Muscle layer of duodenum (tissue), 2 donors: Measurements from ENCODE around the gene EXOC4.

Experiments
- H3K27ac ChIP-seq: one replicate; pipeline ENCODE4 v1.7.0; 2013; ENCODE audit warnings: mild to moderate bottlenecking, low read length
- H3K27me3 ChIP-seq: one replicate; pipeline ENCODE4 v1.7.0; 2013; ENCODE audit warnings: low read depth, mild to moderate bottlenecking, control low read depth, low read length
- H3K36me3 ChIP-seq, 2 donors: one replicate each; pipeline ENCODE4 v1.7.0; 2013; ENCODE audit warnings: low read length in 2 of 2, control low read depth in 1 of 2, mild to moderate bottlenecking in 1 of 2; ENCODE audit not compliant: insufficient read depth in 2 of 2, control insufficient read depth in 1 of 2
- H3K4me1 ChIP-seq, 2 donors: one replicate each; pipeline ENCODE4 v1.7.0; 2013; ENCODE audit warnings: low read length in 2 of 2, mild to moderate bottlenecking in 2 of 2, control low read depth in 1 of 2, moderate library complexity in 1 of 2; ENCODE audit not compliant: insufficient read depth in 2 of 2, control insufficient read depth in 1 of 2
- H3K4me3 ChIP-seq, 2 donors: one replicate each; pipeline ENCODE4 v1.7.0; 2013; ENCODE audit warnings: low read length in 2 of 2, low read depth in 1 of 2, mild to moderate bottlenecking in 1 of 2
- H3K9me3 ChIP-seq, 2 donors: one replicate each; pipeline ENCODE4 v1.7.0; 2013; ENCODE audit warnings: low read length in 2 of 2, control low read depth in 1 of 2, mild to moderate bottlenecking in 1 of 2; ENCODE audit not compliant: control insufficient read depth in 1 of 2
- donor health status: healthy.

The EXOC4 gene

DNA sequence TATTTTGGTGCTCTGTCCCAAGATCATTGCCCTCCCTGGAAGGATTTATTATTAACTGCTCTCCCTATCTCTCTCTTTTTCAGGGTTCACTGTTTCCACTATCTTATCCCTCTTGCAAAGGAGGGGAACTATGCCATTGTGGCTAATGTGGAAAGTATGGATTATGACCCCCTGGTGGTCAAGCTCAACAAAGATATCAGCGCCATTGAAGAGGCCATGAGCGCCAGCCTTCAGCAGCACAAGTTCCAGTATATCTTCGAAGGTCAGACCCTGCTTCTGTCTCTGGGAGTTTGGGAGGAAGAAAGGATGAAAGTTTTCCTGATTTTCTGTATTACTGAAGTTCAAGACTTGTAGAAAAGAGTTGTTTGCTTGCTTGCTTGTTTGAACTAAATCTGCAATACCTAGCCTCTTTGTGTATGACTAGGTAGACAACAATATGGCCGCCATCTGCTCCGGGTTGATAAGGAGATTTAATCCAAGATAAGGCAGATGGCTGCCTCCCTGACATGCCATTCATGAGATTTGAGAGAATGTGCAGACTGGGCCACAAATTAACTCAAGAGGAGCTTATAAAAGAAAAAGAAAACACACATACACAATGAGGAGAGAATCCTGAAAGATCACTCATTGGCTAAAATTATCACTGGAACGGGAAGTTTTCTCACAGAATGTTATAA lies 752.1 kb downstream of the EXOC4 start:
- H3K27me3 ChIP-seq: no peaks in the 10 kb centered on the region
- H3K9me3 ChIP-seq: no peaks in the 10 kb centered on the region
- no peak overlapping the region for H3K4me3 ChIP-seq
- no peaks in the 10 kb centered on the region for H3K4me1 ChIP-seq
- H3K36me3 ChIP-seq: peaks cover 0 to 3% of the 10 kb centered on the region in 2 donors
- no peak overlapping the region for H3K27ac ChIP-seq

- no peaks in the 10 kb centered on the region for H3K27me3 ChIP-seq
- H3K36me3 ChIP-seq: peaks cover 0 to 3% of the 10 kb centered on the region in 2 donors
- no peak overlapping the region for H3K4me3 ChIP-seq
- no peaks in the 10 kb centered on the region for H3K9me3 ChIP-seq
- no peak overlapping the region for H3K27ac ChIP-seq
- H3K4me1 ChIP-seq: no peaks in the 10 kb centered on the region
These were observed 756.6 kb downstream of the EXOC4 start for GRCh38 chr7:134009314-134010110.

DNA sequence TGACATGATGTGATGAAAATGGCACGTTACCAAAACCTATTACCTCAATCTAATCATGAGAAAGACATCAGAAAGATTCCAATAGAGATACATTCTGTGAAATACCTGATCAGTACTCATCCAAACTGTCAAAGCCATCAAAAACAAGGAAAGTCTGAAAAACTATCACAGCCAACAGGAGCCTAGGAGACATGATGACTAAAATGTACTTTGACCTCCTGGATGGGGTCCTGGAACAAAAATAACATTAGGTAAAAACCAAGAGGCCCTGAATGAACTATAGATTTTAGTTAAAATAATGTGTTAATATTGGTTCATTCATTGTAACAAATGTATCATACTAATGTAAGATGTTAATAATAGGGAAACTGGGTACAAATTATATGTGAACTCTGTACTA lies 760.4 kb downstream of the EXOC4 start:
- Histone ChIP-seq H3K4me1 (no peaks in the 10 kb centered on the region), H3K27me3 (no peaks in the 10 kb centered on the region), H3K4me3 (no peak overlapping the region)

DNA sequence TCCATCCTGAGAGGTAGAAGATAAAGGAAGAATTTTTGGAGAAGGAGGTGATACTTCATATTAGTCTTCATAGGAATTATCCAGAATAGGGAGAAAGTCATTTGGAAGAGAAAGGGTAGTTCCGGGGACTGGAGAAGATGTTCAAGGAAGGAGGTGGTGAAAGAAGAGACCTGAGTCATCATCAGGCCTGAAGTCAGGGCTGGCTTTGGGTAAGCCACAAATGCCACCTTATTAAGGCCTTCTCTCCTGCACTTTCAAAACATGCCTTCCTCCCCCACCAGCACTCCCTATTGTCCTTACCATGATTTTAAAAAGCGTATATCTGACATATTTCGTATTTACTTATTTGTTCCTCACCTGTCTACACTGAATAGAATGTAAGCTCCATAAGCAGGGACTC lies 762.1 kb downstream of the EXOC4 start:
- H3K27ac ChIP-seq: no peak overlapping the region
- no peaks in the 10 kb centered on the region for H3K4me1 ChIP-seq
- no peaks in the 10 kb centered on the region for H3K27me3 ChIP-seq
- no peaks in the 10 kb centered on the region for H3K9me3 ChIP-seq
- H3K36me3 ChIP-seq: no peaks in the 10 kb centered on the region
- H3K4me3 ChIP-seq: no peak overlapping the region

More for the DNA sequence above, 760.4 kb downstream of the EXOC4 start:
- H3K27ac ChIP-seq: no peak overlapping the region
- H3K9me3 ChIP-seq: no peaks in the 10 kb centered on the region
- no peaks in the 10 kb centered on the region for H3K36me3 ChIP-seq

DNA sequence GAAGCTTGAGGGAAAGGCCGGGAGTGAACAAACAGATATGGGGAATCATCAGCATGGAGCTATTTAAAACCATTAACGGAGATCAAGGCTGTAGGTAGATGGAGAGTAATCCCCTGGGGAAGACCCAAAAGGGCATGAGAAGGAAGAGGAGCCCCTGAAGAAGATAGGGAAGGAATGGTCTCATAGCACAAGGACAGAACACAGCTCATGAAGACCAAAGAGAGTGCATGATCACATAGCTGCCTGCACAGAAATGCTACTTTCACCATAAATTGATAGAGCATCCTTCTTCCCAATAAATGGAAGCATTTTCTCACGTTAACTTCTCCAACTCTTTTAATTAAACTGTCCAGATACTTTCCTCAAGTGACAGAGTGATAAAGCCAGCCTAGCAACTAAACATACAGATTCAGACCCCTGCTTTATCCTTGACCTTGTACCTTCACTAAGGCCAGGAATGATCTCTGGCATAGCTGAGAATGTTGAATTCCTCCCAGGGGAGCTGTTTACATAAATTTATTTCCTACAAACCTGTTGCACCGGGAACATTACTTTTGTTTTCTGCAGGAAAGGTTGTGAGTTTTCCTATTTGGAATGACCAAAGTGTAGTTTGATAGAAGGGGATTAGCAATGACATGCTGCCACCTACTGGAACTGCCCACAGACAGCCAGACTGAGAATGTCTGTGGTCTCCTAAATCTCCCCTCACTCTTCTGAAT lies 763.5 kb downstream of the EXOC4 start:
- Histone ChIP-seq H3K27ac (no peak overlapping the region), H3K4me1 (no peaks in the 10 kb centered on the region), H3K27me3 (no peaks in the 10 kb centered on the region), H3K36me3 (no peaks in the 10 kb centered on the region), H3K9me3 (no peaks in the 10 kb centered on the region), H3K4me3 (no peak overlapping the region)

DNA sequence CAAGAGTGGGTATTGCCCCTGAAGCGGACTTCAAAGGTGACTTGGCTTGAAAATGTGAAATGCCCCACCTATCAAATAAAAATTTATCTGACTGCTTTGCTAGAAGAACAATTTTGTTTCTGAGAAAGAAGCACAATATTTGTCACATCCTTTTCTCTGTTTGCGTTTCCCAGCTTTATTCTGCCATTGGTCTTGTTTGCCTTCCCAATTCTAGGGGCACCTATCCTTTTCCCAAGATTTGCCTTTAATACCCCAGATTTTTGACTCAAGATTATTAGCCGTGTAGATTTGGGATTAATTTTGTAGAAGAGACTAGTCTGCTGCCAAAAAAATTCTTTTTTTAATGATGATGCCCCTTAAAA lies 764.0 kb downstream of the EXOC4 start:
- Histone ChIP-seq H3K4me1 (no peaks in the 10 kb centered on the region), H3K27ac (no peak overlapping the region), H3K36me3 (no peaks in the 10 kb centered on the region), H3K9me3 (no peaks in the 10 kb centered on the region), H3K4me3 (no peak overlapping the region), H3K27me3 (no peaks in the 10 kb centered on the region)

DNA sequence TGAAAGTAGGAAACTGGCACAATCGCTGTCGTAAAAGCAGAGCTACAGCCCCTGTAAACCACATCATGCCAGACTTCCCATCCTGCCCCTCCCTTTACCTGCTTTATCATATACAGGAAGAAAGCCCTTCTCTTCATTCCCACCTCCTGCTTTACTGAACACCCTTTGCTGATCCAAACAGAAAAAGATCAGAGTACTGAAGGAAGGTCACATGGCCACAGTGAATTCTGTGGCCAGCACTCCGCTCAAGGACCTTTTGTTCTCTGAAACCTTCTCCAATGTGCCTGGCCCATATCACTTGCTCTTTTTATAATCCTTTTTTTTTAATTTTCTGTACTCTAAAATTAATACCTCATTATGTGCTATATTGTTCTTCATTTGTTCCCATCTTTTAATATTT lies 765.4 kb downstream of the EXOC4 start:
- Histone ChIP-seq H3K9me3 (no peaks in the 10 kb centered on the region), H3K27ac (no peak overlapping the region), H3K4me1 (peaks cover 0 to 6% of the 10 kb centered on the region in 2 donors), H3K27me3 (no peaks in the 10 kb centered on the region), H3K36me3 (no peaks in the 10 kb centered on the region), H3K4me3 (no peak overlapping the region)

DNA sequence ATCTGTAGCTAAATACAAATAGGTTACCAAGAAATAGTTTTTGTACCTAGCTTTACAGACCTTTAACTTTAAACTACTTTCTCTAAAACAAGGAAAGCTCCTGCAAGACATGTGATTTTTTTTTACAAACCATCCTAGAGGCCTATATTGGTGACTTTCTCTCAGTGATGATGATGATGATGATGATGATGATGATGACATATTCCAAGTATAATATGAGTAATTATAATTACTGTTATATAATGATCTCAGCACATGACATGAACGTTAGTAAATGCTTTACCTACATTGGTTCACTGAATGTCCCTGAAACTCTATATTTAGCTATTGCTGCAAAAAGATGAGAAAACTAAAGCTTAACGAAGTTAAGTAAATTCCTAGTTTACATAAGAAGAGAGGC lies 766.4 kb downstream of the EXOC4 start:
- Histone ChIP-seq H3K27me3 (no peaks in the 10 kb centered on the region), H3K27ac (no peak overlapping the region), H3K4me1 (peaks cover 0 to 6% of the 10 kb centered on the region in 2 donors), H3K4me3 (no peak overlapping the region), H3K36me3 (no peaks in the 10 kb centered on the region), H3K9me3 (no peaks in the 10 kb centered on the region)

DNA sequence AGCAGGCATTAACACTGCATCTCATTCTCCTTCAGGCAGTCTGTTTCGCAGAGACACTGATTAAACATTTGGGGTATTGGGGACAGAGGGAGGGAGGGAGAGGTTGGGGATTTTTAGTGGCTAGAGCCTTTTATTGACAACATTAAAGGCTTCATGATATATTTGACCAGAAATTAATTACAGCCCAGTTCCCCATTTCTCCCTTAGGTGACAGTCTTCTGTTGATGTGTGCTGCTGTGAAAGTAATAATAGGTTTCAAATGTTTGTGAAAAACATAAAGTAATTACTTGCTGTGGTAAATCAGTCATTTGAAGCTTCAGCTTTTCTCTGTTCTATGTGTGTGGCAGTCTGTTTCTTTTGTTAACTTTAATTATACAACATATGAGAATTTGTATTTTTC lies 769.0 kb downstream of the EXOC4 start:
- Histone ChIP-seq H3K27me3 (no peaks in the 10 kb centered on the region), H3K36me3 (no peaks in the 10 kb centered on the region), H3K9me3 (no peaks in the 10 kb centered on the region), H3K4me1 (peaks cover 0 to 6% of the 10 kb centered on the region in 2 donors), H3K27ac (no peak overlapping the region), H3K4me3 (no peak overlapping the region)

DNA sequence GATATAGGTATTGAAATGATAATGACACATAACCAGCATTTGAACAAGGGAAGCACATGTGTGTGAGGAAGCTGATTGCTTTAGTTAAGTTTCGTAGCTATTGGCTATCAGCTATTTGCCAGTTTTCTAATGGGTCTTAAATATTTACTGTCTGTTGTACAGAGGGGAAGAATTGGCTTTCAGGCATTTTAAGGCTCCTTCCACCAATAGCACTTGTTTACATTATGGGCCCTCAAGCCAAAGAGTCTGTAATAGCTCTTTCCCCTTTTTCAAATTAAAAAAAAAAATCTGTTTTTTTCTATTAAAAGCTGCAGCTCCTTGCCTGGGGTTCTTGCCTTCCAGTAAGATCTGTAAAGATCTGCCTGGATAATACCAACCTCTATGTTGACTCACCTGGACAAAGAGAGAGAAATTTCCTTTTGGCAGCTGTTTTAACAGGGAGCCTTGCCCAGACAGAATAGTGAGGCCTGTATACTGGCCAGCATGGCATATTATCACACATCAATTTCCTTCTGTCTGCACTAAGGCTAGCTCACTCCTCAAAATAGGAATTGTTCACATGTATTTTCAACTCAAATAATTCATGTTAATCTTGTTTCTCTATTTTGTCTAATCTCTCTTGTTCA lies 769.5 kb downstream of the EXOC4 start:
- no peaks in the 10 kb centered on the region for H3K36me3 ChIP-seq
- no peaks in the 10 kb centered on the region for H3K9me3 ChIP-seq
- peaks cover 0 to 6% of the 10 kb centered on the region in 2 donors for H3K4me1 ChIP-seq
- no peak overlapping the region for H3K4me3 ChIP-seq
- H3K27me3 ChIP-seq: no peaks in the 10 kb centered on the region
- H3K27ac ChIP-seq: no peak overlapping the region

DNA sequence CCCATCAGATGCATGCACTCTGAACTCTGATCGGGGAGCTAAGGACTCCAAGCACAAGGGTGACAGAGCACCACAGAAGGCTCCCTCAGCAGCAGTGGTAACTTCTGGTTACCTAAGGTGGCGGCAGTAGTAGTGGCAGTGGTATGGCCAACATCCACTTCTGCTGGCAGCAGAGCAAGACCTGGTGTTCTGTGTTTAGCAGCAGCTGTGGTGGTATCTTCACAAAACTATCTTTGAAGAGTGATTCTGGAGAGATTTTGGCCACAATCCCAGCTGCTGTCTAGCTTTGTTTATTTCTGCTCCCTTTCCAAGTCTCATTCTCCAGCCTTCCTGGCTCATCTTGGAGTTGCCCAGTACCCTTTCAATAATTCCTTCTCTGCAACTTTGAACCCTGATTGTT lies 771.9 kb downstream of the EXOC4 start:
- Histone ChIP-seq H3K4me1 (peaks cover 0 to 6% of the 10 kb centered on the region in 2 donors), H3K9me3 (no peaks in the 10 kb centered on the region), H3K4me3 (no peak overlapping the region), H3K27me3 (no peaks in the 10 kb centered on the region), H3K36me3 (no peaks in the 10 kb centered on the region), H3K27ac (no peak overlapping the region)
